Left cardiac atrium (tissue), 4 donors: ENCODE results near the gene HELQ. TPM values are rescaled to one million over a fixed set of nuclear protein-coding genes. Genes with fewer than 3 reads are reported as not detected.
"Not testable (repeated sequence)": the region's sequence is repeated elsewhere in the genome, so short reads cannot be mapped to it uniquely, and the experiment has no call there.

Experiments used
- ATAC-seq, 2 donors: fragments of 200-7000 bp; cut with Tn5 transposase; one replicate each; pipeline ENCODE4 v1.9.1; 2020; ENCODE audit warnings: mild to moderate bottlenecking in 2 of 2, moderate library complexity in 2 of 2
- DNase-seq: peaks from one replicate; pipeline ENCODE4 v3.0.0-alpha.2; 2020
- intact Hi-C, 2 donors: fragments of 100-400 bp; cut with DNase I; formaldehyde crosslinking; loops; one replicate each; pipeline versions ENCODE4 v1.14.1 to v1.15.1; 2022 to 2023
- total RNA-seq, 2 donors: library from RNA; stranded (reverse); fragmentation: NEBNext Ultra II Directional; extraction: Animal tissue kit (Norgen Biotek cat#: 25700); gene quantifications; one replicate each; pipeline ENCODE4 v1.2.1, GENCODE V29; 2021
- donor health status: DM: no; HTN: yes; CAD: no.
- donor health status: DM: no; HTN: yes; CAD: no; lungs with severe emphysema.
- donor health status: DM: yes; HTN: yes; CAD: no.
- donor health status: Dilated cardiomyopathy.

The HELQ gene
- total RNA-seq, 2 donors from 2014 or later: 13.0 to 15.5 TPM

GRCh38 chr4:83440148-83440814 lies 15.3 kb downstream of the HELQ start:
- no peak for DNase-seq
- intact Hi-C loops: no loop called here
- ATAC-seq: no peak

GRCh38 chr4:83438719-83439118 lies 16.9 kb downstream of the HELQ start:
- no peak for DNase-seq
- intact Hi-C loops: no loop called here
- ATAC-seq: no peak

DNA sequence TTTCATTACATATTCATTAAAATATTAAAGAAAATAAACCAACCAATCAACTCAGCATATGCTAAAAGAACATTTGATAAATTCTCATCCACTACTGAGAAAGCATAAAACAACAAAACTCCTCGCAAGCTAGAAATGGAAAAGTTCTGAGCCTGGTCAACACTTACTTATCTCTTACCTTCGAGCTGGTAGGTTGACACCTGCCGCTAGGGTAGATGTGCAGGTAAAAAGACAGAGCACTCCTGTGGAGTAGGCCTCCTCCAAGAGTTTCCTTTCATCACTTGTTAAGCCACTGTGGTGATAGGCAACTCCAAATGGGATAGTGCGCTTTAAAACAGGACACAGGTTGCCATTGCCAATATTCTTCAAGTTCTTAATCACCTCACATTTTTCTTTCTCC lies 18.9 kb downstream of the HELQ start:
- DNase-seq: no peak
- intact Hi-C loops: no loop called here
- ATAC-seq: no peak

- ATAC-seq: no peak
- no peak for DNase-seq
- intact Hi-C loops: no loop called here
Observed at GRCh38 chr4:83431200-83431599, 24.4 kb downstream of the HELQ start.

GRCh38 chr4:83418211-83418610 lies 37.4 kb downstream of the HELQ start:
- intact Hi-C loops: no loop called here
- DNase-seq (no peak), ATAC-seq (no peak)

DNA sequence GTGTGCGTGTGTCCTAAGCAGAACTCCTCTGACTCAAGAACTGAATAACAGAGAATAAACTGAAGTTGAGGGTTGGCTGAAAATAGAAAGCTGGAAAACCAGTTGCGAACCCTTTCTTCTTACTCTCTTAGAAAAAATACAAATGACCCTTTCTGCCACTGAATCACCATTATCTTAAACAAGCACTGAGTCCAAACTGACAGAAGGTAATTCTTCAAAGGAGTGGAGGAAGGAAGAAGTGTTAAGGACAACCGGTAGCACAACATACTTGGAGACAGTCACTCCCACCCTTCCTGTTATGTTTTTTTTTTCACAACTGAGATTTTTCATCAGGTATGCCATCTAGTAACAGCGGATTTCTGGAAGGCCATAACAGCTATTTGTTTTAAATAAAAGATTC lies 38.1 kb downstream of the HELQ start:
- ATAC-seq: no peak
- intact Hi-C loops: no loop called here
- DNase-seq: no peak

DNA sequence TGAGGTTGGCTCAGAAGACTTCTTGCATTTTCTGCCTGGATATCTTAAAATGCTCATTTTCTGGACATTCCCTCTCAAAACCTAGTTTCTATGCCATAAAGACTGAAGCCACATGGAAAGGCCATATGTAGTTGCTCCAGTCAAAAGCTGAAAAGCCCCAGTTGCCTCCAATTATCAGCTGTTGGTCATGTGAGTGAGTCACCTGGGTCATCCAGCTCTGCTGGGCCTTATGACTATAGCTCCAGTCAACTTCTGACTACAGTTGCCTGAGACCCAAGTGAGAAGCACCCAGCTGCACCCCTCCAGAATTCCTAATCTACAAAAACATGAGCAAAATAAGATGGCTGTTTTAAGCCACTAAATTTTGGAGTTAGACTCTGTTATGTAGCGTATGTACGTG lies 41.9 kb downstream of the HELQ start:
- intact Hi-C loops: no loop called here
- ATAC-seq (no peak), DNase-seq (no peak)

- intact Hi-C loops: no loop called here
- no peak for ATAC-seq
- no peak for DNase-seq
Observed at GRCh38 chr4:83408908-83409307, 46.7 kb downstream of the HELQ start.

DNA sequence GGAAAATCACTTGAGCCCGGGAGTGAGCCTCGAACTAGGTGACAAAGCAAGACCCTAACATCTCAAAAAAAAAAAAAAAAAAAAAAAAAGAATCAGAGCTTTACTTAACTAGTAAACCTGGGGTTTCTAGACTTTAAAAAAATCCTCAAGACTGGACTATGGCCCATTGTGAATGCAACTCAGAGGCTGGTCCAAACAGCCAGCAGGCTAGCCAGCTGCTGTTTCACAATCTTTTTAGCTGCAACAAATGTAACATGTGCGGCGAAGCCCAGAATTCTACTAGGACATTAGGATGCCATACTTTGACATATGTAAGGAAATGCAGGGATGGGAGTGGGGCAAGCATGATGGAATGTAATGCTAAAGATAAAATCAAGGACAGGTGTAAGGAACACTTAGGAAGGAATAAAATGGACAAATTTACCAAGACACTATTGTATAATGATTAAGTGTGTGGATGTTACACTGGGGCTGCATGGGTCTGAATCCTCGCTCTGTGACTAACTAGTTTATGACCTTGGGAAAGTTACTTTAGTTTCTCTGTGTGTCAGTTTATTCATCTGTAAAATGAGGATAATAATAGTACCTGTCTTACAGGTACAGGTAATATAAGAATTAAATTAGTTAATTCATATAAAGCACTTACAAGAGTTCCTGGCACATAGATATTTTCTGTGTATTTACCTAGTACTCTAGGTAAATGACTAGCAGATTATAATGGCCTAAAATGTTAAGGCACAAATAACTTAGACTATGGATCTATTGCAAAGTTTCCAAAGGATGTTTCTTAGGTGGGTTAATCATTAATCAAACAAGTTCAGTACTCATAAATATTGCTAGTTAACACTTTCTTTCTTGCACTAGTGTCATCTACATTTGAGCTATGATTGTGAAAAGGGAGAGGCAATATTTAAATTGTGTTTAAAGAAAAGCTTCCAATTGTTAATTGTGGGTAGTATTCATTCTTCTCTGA lies 49.5 kb downstream of the HELQ start:
- ATAC-seq (no peak), DNase-seq (no peak)
- intact Hi-C loops: no loop called here

- ATAC-seq, intact Hi-C loops, DNase-seq: not testable (repeated sequence)
Observed at GRCh38 chr4:83398158-83398557, 57.5 kb downstream of the HELQ start.

DNA sequence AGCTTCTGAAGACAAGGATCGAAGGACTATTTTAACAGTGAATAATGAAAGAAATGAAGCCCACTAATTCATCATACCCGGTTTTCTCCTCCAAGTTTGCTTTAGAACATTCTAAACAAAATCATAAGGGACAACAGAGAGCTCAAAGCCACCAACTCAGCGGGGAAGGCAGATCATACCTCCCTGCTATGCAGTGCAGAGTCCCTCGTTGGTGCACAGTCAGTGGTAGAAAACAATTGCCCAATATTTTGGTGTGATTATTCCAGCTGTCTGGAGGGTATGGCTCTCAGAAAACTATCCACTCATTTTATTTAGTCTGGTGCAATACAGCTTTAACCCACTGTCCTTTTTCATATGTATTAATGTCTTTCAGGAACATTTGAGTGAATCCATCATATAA lies 61.7 kb downstream of the HELQ start:
- no peak for ATAC-seq
- DNase-seq: no peak
- intact Hi-C loops: no loop called here

- no peak for ATAC-seq
- DNase-seq: no peak
- intact Hi-C loops: no loop called here
Observed at GRCh38 chr4:83392562-83392961, 63.1 kb downstream of the HELQ start.

- DNase-seq (no peak), ATAC-seq (no peak)
- intact Hi-C loops: no loop called here
Observed at GRCh38 chr4:83390944-83391343, 64.7 kb downstream of the HELQ start.

DNA sequence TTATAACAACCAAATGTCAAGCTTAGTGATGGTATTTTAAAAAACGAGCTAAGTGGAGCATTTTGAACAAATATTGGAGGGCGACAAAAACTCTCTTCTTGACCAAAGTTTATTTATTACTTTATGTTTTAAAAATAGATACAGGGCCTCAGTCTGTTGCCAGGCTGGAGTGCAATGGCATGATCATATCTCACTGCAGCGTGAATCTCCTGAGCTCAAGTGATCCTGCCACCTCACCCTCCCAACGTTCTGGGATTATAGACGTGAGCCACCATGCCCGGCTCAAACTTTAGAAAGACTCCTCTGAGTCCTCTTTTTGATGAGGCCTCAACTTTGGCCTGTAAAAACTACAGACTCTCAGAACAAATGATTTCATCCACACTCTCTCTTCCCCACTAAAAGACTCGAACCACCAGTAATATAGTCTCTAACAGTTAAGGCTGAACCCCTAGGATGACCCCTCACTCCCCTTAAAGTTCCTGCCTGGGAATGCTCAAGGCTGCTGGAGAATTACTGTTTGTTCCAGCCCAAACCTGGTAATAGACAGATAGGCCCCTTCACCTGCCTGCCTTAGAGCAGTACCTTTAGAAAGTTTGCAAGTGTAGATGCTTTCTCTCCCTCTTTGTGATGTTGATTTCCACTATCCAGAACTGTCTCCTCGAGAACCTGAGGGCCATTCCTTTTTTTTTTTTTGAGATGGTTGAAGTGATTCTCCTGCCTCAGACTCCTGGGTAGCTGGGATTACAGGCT lies 65.7 kb downstream of the HELQ start:
- DNase-seq: no peak
- peak; percentile 50 to 78 for ATAC-seq
- intact Hi-C loops: no loop called here

GRCh38 chr4:83389037-83389720 lies 66.4 kb downstream of the HELQ start:
- DNase-seq (no peak), ATAC-seq (peak in 1 of 2 donors; percentile 55)
- intact Hi-C loops: no loop called here

DNA sequence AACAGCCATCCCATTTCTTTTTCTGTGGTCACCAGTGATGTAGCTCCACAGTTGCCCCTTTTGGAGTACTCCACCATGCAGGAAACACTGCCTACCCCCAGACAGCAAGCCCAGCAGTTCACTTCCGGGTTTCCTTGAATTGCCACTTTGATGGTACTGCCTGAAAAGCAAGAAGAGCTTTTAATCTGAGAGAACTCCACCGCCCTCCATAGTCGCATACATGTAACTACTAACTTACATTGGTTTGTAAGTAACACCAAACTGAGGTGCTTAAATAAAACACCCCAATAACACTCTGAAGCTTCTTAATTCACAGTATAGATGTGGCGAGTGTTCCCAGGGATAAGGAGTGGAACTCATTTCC lies 67.3 kb downstream of the HELQ start:
- ATAC-seq: no peak
- no peak for DNase-seq
- intact Hi-C loops: no loop called here

- no peak for ATAC-seq
- DNase-seq: no peak
- intact Hi-C loops: no loop called here
Observed at GRCh38 chr4:83387476-83388312, 67.9 kb downstream of the HELQ start.

DNA sequence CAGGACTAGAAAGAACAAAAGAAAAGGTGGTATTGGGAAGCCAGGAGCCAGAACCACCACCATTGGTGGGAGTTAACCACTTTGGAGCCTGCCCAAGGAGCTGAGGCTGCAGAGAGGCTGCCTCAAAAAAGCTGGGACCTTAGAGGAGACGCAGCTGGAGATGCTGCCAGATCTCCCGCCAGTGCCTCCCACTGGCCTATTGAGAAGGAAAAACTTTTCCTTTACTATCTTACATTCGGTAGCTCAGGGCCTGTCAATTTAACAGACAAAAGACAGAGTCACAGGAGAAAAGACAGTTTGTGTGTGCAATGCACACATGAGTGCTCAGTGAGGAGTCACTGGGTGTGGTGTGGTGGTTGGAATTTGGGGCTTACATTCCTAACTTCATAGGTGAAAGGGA lies 68.6 kb downstream of the HELQ start:
- no peak for ATAC-seq
- intact Hi-C loops: no loop called here
- DNase-seq: no peak

DNA sequence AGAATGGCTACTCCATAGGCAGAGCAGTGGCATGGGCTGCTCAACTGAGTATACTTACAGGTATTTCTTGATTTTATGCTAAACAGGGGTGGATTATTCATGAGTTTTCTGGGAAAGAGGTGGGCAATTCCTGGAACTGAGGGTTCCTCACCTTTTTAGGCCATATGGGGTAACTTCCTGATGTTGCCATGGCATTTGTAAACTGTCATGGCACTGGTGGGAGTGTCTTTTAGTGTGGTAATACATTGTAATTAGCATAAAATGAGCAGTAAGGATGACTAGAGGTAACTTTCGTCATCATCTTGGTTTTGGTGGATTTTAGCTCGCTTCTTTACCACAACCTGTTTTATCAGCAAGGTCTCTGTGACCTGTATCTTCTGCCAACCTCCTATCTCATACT lies 72.8 kb downstream of the HELQ start:
- no peak for DNase-seq
- intact Hi-C loops: no loop called here
- no peak for ATAC-seq
